ENCODE data around the gene TWIST2. TPM values are rescaled to one million over a fixed set of nuclear protein-coding genes. Genes with fewer than 3 reads are reported as not detected.

TWIST2 gene
- total and polyA plus RNA-seq, 7 donors = 0.92 to 92.2 (median 53.9) TPM

DNA sequence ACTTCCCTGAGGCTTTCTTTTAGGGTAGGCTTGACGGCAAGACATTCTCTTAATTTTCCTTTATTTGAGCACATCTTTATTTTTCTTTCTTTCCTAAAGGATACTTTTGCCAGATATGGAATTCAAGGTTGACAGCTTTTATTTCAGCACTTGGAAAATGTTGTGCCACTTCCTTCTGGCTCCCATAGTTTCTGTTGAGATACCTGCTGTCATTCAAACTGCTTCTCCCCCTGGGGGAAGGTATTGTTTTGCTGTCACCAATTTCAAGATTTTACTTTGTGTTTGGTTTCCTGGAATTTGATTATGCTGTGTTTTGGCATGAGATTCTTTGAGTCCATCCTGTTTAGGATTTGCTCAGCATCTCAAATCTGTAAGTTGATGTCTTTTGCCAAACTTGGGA is 39.1 kb upstream of the TWIST2 start:
- Histone ChIP-seq H3K4me1 (no peaks in the 10 kb centered on the region), H3K36me3 (no peaks in the 10 kb centered on the region), H3K4me3 (no peak overlapping the region), H3K27ac (no peak overlapping the region), H3K27me3 (no peaks in the 10 kb centered on the region), H3K9me3 (peaks cover 0 to 5% (median 1%) of the 10 kb centered on the region in 4 donors)
- intact Hi-C loops (cut with DNase I) = no loop called here
- 93 to 96% methylated on average over 1 of the region's 1 CpG for WGBS, 2 donors
- TF ChIP-seq POLR2A (IDR thresholded peaks at IDR 0.05) = no peak
- TF ChIP-seq, protein P1, sequence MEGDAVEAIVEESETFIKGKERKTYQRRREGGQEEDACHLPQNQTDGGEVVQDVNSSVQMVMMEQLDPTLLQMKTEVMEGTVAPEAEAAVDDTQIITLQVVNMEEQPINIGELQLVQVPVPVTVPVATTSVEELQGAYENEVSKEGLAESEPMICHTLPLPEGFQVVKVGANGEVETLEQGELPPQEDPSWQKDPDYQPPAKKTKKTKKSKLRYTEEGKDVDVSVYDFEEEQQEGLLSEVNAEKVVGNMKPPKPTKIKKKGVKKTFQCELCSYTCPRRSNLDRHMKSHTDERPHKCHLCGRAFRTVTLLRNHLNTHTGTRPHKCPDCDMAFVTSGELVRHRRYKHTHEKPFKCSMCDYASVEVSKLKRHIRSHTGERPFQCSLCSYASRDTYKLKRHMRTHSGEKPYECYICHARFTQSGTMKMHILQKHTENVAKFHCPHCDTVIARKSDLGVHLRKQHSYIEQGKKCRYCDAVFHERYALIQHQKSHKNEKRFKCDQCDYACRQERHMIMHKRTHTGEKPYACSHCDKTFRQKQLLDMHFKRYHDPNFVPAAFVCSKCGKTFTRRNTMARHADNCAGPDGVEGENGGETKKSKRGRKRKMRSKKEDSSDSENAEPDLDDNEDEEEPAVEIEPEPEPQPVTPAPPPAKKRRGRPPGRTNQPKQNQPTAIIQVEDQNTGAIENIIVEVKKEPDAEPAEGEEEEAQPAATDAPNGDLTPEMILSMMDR (IDR thresholded peaks at IDR 0.05) = no peak
- TF ChIP-seq EP300 (IDR thresholded peaks at IDR 0.05) = no peak
- no peak for TF ChIP-seq POLR2AphosphoS5 (IDR thresholded peaks at IDR 0.05)
- no peak for DNase-seq

DNA sequence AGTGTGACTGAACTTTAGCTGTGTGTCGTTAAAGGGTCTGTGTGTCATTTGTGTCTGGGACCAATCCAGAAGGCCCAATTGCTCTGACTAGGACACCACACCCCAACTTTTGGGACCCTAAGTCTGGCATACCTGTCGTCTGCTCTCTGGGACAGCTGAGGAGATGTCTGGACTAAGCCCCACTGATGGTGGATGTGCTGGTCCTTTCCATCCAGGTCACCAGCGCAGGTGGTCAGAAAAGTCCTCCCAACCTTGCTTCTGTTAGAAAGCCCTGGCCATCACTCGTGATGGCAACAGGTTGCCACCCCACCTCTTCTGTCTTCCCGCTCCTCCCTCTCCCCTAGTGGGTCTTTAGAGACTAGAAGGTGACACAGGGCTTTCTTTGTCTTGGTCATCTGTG is 37.6 kb upstream of the TWIST2 start:
- no peaks in the 10 kb centered on the region for H3K36me3 ChIP-seq
- no peak overlapping the region for H3K4me3 ChIP-seq
- no peaks in the 10 kb centered on the region for H3K27me3 ChIP-seq
- 84 to 88% methylated on average over 5 of the region's 5 CpGs for WGBS, 2 donors
- intact Hi-C loops (cut with DNase I) = no loop called here
- no peaks in the 10 kb centered on the region for H3K4me1 ChIP-seq
- no peak overlapping the region for H3K27ac ChIP-seq
- no peak for DNase-seq
- TF ChIP-seq POLR2AphosphoS5 (IDR thresholded peaks at IDR 0.05) (no peak), EP300 (IDR thresholded peaks at IDR 0.05) (no peak), POLR2A (IDR thresholded peaks at IDR 0.05) (no peak)
- TF ChIP-seq, protein P1 (IDR thresholded peaks at IDR 0.05) = no peak
- peaks cover 0 to 5% (median 1%) of the 10 kb centered on the region in 4 donors for H3K9me3 ChIP-seq

DNA sequence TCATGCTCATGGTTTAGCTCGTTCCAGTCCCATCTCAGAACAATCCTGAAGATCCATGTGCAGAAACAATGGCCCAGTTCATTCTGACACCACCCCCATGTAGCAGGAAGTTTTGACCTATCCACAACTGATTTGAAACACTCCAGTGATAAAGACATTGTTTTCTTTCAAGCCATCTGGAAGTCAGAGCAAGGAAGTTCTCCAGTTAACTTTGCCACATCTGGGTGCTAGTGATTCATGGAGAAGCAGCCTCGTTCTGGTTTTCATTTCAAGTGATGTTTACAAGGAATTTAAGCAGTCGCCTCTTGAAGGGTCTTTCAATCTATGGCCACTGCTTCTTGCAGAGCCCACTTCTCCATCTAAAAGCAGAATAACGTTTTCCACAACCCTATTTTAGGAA is 36.6 kb upstream of the TWIST2 start:
- no peak for DNase-seq
- Histone ChIP-seq H3K4me3 (no peak overlapping the region), H3K36me3 (no peaks in the 10 kb centered on the region), H3K27ac (no peak overlapping the region), H3K9me3 (peaks cover 0 to 5% (median 1%) of the 10 kb centered on the region in 4 donors), H3K4me1 (no peaks in the 10 kb centered on the region), H3K27me3 (no peaks in the 10 kb centered on the region)
- TF ChIP-seq EP300 (IDR thresholded peaks at IDR 0.05) = no peak
- no peak for TF ChIP-seq POLR2A (IDR thresholded peaks at IDR 0.05)
- no peak for TF ChIP-seq POLR2AphosphoS5 (IDR thresholded peaks at IDR 0.05)
- TF ChIP-seq, protein P1 (IDR thresholded peaks at IDR 0.05) = no peak
- WGBS, 2 donors = 48 to 60% methylated on average over 4 of the region's 4 CpGs
- intact Hi-C loops (cut with DNase I) = no loop called here

DNA sequence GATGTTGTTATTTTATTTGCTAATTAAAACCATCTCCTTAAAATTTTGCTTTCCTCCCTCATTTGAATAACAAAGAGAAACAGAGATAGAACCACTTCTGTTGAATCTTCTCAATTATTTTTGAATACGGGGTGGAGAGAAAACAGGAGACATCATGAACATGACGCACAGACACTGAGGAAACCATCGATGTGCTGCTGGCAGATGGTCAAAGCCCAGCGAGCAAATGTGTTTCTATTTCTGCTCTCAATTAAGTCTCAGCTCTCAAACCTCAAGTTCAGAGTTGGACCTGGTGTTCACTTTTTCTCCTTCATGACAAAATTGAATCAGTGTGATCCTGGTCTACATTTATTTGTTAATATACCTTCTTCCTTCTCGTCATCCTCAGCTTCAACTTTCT is 36.1 kb upstream of the TWIST2 start:
- WGBS, 2 donors = 78 to 79% methylated on average over 5 of the region's 5 CpGs
- TF ChIP-seq POLR2A (IDR thresholded peaks at IDR 0.05) (no peak), POLR2AphosphoS5 (IDR thresholded peaks at IDR 0.05) (no peak), EP300 (IDR thresholded peaks at IDR 0.05) (no peak)
- TF ChIP-seq, protein P1 (IDR thresholded peaks at IDR 0.05) = no peak
- Histone ChIP-seq H3K9me3 (peaks cover 0 to 5% (median 1%) of the 10 kb centered on the region in 4 donors), H3K27me3 (no peaks in the 10 kb centered on the region), H3K4me1 (no peaks in the 10 kb centered on the region), H3K36me3 (no peaks in the 10 kb centered on the region), H3K27ac (no peak overlapping the region), H3K4me3 (no peak overlapping the region)
- intact Hi-C loops (cut with DNase I) = no loop called here
- DNase-seq = no peak

DNA sequence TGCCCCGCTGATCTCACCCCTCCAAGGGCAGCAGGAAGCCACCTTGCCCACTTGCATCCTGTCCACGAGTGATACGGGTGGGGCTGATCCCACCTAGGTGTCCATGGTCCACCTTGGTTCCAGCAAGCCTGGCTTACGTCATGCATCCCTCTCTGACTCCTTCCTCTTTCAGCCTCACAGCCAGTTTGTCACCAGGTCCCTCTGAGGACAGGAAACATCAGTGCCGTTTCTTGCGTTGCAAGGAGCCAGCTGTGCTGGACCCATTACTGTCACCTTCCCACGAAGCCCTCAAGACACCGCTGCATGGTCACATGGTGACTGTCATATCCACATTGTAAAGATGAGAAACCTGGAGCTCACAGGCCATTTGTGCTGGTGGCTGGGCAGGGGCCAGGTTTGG is 34.8 kb upstream of the TWIST2 start:
- H3K27ac ChIP-seq = no peak overlapping the region
- intact Hi-C loops (cut with DNase I) = no loop called here
- no peaks in the 10 kb centered on the region for H3K36me3 ChIP-seq
- H3K4me3 ChIP-seq = no peak overlapping the region
- TF ChIP-seq, protein P1 (IDR thresholded peaks at IDR 0.05) = no peak
- no peak for TF ChIP-seq EP300 (IDR thresholded peaks at IDR 0.05)
- no peak for TF ChIP-seq POLR2A (IDR thresholded peaks at IDR 0.05)
- no peak for TF ChIP-seq POLR2AphosphoS5 (IDR thresholded peaks at IDR 0.05)
- peaks cover 0 to 5% (median 1%) of the 10 kb centered on the region in 4 donors for H3K9me3 ChIP-seq
- no peaks in the 10 kb centered on the region for H3K4me1 ChIP-seq
- DNase-seq = no peak
- H3K27me3 ChIP-seq = peaks cover 0 to 4% (median 0%) of the 10 kb centered on the region in 3 donors
- 53 to 84% methylated on average over 8 of the region's 8 CpGs for WGBS, 2 donors
